GM18520 (cell line): ENCODE data around the gene ARHGEF17.
A peak's percentile ranks its signal among the peaks of the same experiment; 100 is the strongest.

Source experiments
- ATAC-seq: cut with Tn5 transposase; IDR thresholded peaks from one replicate; pipeline ENCODE4 v1.9.1; 2021; ENCODE audit not compliant: unreplicated experiment

The ARHGEF17 gene

DNA sequence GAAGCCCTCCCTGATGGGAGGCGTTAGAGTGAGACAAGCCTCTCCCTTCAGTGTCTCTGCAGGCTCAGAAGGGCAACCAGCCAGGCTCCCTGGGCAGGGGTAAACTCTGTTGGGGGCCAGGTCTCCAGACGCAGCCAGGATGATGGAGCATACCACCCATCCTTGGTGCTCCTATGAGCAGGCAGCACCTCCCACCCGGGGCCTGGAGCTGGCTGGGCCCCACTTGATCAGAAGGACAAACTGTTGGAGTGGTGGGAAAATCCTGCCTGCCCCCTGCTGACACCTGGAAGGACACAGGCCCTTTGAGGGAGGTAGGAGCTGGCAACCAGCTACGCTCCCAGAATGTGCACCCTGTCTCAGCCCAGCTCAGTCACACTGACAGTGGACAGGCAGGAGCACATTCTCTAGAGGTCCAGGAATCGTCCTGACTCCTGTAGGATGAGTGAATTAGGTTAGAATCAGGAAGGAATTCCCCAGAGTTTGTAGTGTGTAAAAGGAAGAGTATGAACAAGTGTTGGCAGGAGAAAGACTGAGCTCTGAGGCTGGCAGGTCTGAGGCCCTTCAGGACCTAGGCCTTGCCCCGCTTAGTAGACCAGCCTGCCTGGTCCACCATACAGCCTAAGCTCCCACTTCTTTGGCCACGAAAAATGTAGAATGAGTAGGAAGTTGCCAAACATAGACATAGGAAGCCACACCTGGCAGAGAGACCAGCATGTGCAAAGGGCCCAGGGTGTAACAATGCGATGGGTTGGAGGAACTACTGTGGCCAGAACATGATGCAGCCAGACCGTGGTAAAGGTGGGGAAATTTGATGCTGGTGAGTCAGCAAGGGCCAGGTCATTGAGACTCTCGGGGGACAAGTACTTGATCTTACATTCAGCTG, 19.1 kb downstream of the ARHGEF17 start:
- peak; percentile 40 for ATAC-seq

DNA sequence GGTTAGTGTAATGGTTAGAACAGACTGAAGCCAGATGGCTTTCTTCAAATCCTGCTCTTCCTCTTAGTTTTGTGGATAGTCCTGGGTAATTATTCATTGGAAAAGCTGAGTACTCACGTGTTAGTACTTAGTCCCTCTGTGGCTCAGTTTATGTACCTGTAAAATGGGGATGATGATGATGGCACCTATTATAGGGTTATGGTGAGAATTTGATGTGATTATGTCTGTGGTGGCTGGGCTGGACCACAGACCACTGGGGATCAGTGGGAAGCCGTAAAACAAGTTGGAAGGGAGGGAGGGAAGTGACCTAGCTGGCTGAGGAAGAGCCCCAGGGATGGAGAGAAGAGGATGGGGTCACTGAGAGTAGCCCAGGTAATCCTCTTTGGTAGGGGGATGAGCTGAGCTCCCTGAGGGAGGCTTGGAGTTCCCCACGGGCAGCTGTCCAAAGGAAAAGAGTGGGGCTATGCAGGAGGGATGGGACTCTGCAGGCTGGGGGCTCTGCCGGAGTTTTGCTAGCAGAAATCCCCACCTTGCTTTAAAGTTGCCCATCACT, 19.8 kb downstream of the ARHGEF17 start:
- no peak for ATAC-seq

DNA sequence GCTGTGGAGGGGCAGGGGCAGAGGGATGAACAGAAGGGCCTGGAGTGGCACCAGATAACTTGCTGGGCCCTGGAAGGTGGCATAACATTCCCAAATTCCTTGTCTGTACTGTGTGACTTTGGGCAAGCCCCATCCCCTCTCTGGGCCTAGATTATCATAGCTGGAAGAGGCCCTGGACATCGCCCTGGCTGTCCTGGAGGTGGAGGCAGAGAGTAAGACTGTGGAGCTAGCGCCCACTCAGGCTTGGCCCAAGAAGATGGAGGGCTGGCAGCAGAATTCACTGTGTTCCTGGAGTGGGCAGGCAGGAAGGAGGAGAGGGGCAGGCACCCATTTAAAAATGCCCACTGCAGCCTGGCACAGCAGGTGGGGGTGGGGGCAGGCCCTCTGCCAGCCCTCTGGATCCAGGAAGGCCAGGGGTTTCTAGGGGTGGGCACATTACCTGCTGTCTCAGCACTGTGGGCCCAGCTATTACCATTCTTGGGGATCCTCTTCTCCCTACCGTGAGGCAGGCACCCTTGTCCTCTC, 22.6 kb downstream of the ARHGEF17 start:
- ATAC-seq = no peak

DNA sequence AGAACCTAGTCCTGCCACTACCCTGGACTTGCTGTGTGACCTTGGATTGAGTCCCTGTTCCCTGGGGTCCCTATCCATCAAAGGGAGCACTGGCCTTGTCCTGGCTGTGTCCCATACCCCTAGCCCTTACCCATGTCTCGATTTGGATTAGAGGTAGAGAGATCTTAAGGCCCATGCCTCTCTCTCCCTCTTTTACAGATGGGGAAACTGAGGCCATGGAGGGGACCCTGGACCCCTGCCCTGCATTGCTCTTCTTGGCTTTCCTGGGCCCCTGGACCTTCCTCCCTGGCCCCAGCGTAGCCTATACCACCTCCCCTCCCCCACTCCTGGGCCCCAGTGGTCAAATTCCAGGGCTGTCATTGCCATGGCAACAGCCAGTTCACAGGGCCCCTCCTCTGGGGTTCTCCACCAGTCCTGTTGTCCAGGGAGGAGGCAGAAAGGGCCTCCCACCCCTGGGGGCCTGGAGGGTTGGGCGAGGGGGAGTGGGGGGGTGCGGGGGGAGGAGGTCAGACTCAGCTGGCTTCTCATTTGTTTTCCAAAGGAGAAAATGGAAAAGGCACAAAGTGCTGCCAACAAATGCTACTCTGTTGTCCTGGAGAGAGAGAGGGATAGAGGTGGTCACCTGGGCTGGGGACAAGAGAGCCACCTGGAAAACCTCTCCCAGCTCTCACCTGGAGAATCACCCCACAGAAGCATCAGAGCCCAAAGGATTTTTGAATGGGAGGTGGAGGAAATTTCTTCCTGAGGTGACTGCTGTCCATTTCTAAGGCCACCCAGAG, 23.3 kb downstream of the ARHGEF17 start:
- no peak for ATAC-seq

DNA sequence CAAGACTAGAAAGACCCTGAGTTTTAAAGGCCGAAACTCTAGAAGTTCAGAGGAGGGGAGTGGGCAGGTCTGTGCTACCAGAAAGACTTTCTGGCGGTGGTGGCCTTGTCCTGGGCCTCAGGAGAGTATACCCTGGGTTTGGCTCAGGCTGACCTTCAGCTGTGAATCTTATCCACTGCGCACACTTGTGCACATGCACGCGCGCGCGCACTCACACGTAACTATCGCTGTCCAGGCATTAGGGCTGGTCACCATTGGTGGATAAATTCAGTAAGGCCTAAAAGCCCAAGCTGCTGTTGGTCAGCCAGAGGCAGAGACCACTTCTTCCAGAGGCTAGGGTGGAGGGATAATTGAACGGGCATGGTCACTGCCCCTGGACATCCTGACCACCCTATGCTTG, 25.1 kb downstream of the ARHGEF17 start:
- no peak for ATAC-seq

DNA sequence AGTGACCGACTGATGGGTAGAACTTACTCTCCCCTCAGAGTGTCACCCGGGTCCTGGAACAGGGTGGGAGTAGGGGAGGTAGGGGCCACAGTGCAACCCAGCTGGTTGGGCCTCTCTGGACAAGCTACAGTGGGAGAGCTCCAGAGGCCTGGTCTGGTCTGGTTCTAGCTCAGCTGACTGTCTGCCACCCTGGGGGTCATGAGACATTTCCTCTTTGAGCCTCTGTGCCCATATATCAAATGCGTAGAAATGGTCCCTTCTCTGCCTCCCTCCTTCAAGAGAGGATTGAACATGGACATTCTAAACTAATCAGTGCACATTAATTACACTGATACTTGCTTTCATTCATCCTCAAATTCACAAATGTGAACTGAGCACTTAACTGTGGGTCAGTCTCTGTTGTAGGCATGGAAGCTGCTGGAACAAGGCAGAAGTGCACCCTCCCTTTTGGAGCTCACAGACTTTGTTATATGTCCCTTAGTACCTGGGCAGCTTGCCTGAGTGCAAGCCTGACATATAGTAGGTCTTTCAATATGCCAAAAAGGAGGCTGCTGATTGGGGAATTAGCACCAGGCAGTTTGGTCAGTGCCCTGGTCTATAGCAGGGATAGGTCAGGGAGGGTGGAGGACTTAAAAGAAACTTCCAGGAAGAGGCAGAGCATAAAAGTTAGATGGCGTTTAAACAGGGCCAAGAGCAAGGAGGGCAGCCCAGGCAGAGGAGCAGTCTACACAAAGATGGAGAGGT, 25.7 kb downstream of the ARHGEF17 start:
- ATAC-seq = no peak

DNA sequence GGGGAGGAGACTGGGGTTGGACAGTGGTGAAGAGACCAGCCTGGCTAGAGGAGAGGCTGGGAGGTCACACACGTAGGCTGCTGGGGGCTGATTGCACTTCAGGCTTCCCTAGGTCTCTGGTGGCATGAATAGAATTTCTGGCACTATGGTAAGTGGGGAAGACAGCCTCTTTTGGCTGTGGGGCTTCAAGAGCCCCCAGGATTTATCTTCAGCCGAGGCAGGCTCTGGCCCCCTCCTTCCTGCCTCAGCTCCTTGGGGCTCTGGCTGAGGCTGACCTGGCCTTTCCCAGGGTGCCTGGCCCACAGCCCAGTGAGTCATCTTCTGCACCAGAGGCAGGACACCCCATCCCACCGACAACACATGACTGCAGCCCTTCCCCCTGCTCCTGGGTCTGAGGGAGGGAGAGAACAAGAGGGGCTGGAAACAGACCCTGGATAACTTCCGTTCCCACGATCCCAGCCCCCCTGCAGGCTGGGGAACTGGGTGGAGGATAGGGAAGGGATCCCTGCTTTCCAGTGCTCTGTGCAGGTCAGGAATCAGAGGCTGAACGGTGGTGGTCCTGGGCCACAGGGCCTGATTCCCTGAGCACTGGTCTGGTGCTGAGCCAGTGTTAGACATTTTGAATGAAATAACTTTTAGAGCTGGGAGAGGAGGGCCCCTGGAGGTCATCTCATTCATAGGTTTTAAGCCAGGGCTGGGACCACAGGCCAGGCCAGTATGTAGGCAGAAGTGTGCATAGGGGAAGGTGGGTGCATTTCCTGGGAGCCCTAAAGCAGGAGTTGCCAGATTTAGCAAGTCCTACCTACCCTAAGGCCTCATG, 26.5 kb downstream of the ARHGEF17 start:
- no peak for ATAC-seq

DNA sequence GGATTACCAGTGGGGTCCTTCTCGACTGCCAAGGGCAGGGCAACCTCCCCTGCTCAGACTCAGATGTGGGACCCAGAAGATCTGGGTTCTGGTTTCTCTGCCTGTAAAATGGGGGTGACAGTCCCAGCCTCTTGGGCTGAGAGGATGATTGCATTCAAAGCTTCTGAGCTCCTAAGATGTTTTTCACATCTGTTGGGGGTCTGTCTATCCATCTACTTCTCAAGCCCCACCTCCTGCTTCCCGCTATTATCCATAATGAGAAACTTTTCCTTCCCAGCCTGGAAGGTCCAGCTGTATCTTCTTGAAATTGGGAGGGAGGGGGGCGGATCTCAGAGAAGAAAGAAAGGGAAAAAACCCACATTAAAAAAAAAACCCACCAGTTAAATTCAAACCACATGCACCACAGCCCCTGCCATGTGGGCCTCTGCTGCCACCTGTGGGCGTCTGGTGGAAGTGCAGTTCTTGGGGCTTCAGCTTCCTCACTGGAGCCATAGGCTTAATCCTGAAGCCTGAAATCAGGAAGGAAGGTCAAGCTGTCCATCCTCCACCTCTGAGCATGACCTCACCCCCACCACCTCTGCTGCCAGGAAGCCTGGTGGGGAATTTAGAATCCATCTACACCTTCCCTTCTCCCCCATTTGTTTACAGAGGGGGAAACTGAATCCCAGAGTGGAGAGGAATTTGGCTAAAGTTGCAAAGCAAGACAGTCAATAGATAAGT, 27.3 kb downstream of the ARHGEF17 start:
- ATAC-seq = no peak

DNA sequence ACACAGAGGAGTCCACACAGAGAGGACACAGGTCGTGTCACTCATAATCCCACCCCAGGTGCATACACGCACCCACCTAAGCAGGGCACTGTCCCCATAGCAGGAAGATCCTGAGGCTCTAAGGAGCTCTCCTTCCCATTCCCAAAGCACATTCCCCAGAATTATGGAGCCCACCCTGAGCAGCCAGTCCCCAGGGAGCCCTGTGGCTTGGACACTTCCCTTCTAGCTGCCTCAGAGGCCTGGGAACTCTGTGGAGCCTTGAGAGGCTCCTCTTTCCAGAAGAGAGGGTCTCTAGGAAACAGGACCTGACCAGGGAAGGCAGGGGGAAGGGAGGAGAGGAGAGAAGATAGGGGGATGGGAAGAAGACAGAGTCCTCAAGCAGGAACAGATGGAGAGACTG, 29.8 kb downstream of the ARHGEF17 start:
- ATAC-seq = no peak

DNA sequence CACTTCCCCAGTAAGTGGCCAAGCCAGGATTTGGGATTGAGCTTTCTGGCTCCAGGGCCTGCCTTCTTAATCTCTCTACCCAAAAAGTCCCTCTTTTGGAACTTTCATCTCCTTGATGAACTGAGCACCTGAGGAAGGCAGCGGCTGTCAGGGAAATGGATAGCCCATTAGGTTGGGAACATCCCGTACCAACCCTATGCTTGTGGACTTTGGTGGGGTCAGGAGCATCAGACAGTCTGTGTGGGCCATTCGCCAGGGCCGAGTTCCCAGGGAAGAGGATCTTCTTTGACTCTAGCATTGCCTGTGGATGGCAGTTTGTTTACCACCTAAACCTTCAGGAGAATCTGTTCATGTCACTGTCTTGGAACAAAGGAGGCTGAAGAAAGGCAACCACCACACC, 30.2 kb downstream of the ARHGEF17 start:
- ATAC-seq = no peak

DNA sequence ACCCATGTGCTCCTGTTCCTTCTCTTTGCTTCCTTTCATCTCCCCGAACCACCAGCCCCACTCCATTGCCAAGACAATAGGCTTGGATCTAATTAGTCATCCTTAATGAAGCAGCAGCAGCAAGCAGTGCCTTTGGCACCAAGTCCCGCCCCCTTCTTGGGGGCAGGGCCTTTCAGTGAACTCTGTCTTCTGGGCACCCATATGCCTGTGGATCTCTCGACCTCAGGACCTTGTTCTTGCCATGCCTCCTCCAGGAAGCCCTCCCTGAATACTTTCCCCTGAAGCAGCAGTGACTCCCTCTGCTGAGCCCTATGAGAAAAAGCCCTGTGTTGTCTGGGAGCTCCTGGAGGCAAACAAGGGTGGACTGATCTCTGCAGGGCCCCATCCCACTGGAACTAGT, 32.1 kb downstream of the ARHGEF17 start:
- ATAC-seq = no peak

DNA sequence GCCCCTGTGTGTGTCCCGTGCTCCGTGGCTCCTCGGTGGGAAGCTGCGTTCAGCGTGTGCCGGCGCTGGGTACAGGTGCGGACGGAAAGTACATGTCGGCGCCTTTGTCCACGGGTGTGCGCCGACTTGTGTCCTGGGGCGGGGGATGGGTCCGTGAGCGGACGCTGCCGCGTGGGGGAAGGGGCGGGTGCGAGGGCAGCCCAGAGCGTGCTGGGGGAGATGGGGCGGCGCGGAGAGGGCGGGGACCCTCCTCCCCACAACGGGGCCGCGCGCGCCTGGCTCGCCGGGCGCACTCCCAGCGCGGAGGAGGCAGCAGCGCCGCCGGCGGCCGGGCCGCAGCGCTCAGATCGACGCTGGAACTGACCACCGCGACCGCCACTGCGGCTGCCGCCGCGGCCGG, 34.6 kb downstream of the ARHGEF17 start:
- ATAC-seq = no peak

DNA sequence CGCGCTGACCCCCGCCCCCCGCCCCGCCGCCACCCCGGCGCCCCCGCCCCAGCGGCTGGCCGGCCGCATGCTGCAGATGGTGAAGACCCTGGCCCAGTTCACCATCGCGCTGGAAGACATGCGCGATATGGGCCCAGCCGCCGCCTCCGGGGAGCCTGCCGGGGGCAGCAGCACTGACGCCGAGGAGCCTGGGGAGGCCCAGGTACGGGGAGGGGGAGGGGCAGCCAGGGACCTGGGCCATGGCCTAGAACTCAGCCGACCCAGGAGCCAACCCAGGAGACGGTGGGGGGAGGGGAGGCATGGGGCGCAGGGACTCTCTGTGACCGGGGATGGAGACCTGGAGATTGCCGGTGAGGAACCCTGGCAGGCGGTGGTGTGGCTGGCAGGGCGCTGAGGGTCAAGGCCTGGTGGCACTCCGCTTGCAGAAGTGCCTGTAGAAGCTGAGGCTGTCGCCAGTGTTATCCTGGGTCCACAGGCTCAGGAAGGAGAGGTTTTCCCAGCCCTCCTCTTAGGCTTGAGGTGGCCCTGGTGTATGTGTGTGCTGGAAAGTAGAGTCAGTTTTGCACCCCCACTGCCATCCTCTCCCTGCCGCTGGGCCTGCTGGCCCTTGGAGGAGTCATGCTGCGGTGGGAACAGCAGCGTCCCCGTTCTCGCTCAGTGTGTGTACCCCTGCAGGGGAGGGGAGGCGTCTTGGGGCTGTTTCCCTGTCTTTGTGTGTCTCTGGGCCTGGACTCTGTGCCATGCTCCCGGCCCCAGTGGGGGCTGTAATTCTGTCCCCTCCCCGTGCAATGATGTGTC, 35.2 kb downstream of the ARHGEF17 start:
- ATAC-seq = no peak

DNA sequence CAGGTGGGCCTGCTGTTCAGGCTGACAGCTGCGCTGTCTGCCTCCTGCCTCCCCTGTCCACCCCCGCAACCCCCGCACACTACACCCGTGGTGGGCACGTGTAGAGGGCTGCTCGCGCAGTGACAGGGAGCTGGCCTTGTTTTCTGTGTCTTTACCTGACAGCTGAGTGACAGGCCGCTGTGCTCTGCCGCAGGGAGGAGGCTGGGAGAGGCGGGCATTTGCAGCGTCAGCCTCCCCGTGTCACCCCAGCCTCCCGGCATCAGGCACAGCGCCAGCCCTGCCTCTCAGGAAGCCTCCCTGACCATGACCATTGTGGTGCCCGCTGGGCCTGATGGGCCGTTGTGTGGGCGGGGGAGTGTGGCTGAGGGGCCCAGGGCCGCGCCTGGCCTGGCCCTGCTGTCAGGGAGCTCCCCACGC, 36.1 kb downstream of the ARHGEF17 start:
- no peak for ATAC-seq

DNA sequence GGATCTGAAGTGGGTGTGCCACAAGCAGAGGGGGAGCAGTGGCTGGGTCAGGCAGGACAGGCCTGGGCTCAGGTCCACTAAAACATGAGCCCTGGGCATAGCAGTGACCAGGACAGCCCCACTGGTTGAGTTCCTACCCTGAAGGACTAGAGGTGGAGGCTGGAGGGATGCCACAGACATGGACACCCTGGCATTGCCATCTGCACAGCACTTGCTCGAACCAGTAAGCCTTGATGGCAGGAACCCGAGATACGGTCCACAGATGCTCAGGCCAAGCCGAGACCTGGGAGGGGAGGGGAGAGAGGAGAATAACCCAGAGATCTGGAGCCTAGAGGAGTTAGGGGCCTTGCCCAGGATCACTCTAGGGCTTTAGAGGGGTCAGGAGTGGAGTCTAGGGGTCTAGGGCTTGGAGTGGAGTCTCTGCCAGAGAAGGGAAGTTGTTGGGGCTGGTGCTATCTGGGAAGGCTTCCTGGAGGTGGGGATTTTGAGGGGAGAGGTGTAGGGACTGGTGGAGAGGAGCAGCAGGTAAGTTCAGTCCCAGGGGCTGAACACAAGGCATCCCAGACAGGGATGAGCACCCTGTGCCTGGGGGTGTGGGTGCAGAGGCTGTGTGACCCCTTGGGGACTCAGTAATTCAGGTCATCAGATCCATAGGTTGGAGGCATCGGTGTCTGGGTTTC, 37.5 kb downstream of the ARHGEF17 start:
- ATAC-seq = no peak

DNA sequence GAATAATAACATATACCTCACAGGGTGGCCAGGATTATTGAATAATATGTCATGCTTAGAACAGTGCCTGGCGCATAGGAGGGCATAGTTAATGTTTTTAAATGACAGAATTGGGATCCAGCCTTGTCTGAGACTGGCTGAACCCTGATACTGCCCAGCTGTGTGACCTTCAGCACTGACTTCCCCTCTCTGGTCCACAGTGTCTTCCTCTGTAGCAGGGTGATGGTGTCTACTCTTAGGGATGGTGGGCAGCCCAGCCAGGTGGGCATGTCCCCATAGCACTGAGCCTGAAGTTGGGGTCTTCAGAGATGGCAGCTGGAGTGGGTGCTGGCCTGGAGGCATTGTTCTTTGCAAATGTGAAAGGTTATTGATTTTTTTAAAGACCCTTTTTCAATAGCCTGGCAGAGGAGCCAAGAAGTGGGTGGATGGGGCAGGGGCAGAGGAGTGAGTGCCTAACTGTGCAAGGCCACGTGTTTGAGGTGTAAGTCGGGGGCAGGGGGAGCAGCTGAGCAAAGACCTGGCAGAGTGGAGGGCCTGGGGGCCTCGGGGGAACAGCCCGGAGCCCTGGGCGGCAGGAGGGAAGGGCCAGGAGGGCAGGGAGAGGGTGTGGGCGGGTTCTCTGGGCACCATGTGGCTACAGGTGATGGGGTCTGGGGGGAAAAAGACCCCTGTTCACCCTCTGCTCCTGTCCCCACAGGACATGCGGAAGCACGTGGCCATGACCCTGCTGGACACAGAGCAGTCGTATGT, 38.3 kb downstream of the ARHGEF17 start:
- ATAC-seq = no peak

DNA sequence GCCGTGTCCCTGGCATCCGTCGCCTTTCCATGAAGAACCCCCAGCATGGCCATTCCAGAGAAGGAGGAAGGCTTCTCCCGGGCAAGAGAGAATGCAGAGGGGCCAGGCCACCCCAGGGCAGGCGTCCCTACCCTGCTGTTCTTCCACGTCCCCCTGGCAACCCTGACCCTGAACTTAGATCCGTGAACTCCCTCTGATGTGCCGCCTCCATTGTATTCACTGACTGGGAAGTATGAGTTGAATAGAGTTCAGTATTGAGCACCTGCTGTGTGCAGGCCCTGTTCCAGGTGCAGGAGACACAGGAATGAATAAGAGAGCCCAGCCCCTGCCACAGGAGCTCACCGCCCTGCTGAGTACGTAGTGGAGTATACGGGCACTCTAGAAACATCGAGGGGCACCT, 39.0 kb downstream of the ARHGEF17 start:
- no peak for ATAC-seq
